Left ventricle myocardium inferior (tissue), 1 donor: ENCODE data around the gene PLCG2. TPM values are rescaled to one million over a fixed set of nuclear protein-coding genes. Genes with fewer than 3 reads are reported as not detected.
"Not testable (repeated sequence)": the region's sequence is repeated elsewhere in the genome, so short reads cannot be mapped to it uniquely, and the experiment has no call there.

Source experiments
- DNase-seq: peaks from one replicate; pipeline ENCODE4 v3.0.0-alpha.2; 2020
- H3K27ac ChIP-seq: fragments of 200-600 bp; replicated peaks from 2 replicates; pipeline ENCODE4 v1.8.0; 2021
- H3K27me3 ChIP-seq: fragments of 200-600 bp; 2 replicates; pipeline ENCODE4 v1.8.0; 2021; ENCODE audit warnings: low read depth
- H3K36me3 ChIP-seq: fragments of 200-600 bp; 2 replicates; pipeline ENCODE4 v1.8.0; 2021
- H3K4me1 ChIP-seq: fragments of 200-600 bp; 2 replicates; pipeline ENCODE4 v1.8.0; 2021
- H3K4me3 ChIP-seq: fragments of 200-600 bp; 2 replicates; pipeline ENCODE4 v1.8.0; 2021; ENCODE audit warnings: mild to moderate bottlenecking, moderate library complexity
- H3K9me3 ChIP-seq: fragments of 200-600 bp; replicated peaks from 2 replicates; pipeline ENCODE4 v1.8.0; 2021
- intact Hi-C: fragments of 100-400 bp; cut with micrococcal nuclease; formaldehyde crosslinking; loops from one replicate; pipeline ENCODE4 v1.11.0; 2022
- total RNA-seq: library from RNA; stranded (reverse); fragmentation: NEBNext Ultra II Directional; extraction: Animal tissue kit (Norgen Biotek cat#: 25700); gene quantifications from one replicate; pipeline ENCODE4 v1.2.1, GENCODE V29; 2021
- TF ChIP-seq, protein P1 (sequence below): fragments of 200-600 bp; IDR thresholded peaks from 2 replicates; pipeline ENCODE4 v1.8.0; 2021; ENCODE audit warnings: antibody characterized with exemption, mild to moderate bottlenecking, borderline replicate concordance
- donor health status: DM: no; HTN: yes; CAD: no; lungs with severe emphysema.

Gene PLCG2
- total RNA-seq, 1 donor from 2014 or later = 5.6 TPM

DNA sequence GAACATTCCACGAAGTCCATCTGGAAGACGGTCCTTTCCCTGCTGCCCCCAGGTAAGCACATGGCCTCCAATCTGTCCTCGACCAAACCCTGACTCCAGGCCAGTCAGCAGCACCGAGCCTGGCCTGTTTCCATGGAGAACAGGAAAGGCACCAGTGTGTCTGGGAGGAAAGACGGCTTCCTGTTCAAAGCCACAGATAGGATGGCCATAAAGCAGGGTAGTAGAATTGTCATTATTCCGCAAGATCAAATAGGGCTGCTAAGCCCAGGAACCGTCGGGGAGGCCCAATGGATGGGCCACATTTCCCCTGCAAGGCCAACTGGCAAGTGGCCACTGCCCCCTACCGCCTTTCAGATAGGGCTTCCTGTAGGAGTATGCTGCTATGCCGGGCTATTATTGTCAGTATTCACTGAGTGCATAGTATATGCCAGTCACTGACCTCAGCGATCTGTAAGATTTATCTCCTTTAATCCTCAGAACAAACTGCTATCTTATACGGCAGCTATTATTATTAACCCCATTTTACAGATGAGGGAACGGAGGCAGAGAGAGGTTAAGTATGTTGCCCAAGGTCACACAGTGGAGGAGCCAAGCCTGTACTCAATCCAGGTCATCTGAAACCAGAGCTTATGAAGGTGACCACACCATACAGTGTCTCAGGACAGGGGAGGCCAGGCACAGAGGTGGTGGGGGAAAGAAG, 23.0 kb upstream of the PLCG2 start:
- intact Hi-C loops = no loop called here
- Histone ChIP-seq H3K4me3 (no peak overlapping the region), H3K36me3 (no peaks in the 10 kb centered on the region), H3K9me3 (no peaks in the 10 kb centered on the region), H3K27ac (peak overlapping the region; percentile 19), H3K27me3 (no peaks in the 10 kb centered on the region), H3K4me1 (peaks cover 25% of the 10 kb centered on the region)
- TF ChIP-seq, protein P1, sequence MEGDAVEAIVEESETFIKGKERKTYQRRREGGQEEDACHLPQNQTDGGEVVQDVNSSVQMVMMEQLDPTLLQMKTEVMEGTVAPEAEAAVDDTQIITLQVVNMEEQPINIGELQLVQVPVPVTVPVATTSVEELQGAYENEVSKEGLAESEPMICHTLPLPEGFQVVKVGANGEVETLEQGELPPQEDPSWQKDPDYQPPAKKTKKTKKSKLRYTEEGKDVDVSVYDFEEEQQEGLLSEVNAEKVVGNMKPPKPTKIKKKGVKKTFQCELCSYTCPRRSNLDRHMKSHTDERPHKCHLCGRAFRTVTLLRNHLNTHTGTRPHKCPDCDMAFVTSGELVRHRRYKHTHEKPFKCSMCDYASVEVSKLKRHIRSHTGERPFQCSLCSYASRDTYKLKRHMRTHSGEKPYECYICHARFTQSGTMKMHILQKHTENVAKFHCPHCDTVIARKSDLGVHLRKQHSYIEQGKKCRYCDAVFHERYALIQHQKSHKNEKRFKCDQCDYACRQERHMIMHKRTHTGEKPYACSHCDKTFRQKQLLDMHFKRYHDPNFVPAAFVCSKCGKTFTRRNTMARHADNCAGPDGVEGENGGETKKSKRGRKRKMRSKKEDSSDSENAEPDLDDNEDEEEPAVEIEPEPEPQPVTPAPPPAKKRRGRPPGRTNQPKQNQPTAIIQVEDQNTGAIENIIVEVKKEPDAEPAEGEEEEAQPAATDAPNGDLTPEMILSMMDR = no peak
- DNase-seq = no peak

DNA sequence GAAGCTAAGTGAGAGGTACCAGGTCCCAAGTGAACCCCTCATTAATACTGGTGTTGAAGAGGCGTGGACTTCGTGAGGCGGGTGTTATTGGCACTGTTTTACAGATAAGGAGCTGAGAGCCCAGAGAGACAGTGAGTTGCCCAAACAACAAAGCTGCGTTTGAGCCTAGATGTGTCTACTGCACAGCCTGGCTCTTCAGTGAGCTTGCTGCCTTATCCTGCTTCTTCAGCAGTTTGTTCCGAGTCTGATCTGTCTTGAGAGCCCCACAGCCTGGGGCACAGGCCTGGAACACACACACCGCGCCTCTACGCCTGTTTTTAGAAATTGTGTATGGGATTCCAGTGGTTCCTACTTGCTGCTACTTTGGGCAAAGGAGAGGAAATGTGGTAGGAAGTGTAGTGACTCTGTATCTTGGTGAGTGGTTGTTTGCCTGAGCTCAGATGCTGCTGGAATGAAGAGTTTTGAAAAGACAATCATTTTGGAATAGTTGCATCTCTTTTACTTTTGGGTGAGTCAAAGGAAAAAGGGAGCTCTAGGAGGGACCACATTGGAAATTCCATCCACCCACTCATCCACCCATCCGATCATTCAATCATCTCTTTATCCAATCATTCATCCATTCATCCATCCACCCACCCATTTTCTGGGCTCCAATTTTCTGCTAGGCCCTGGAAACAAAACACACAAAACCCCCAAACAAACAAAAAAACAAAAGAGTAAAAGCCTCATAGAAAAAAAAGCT, 22.3 kb upstream of the PLCG2 start:
- Histone ChIP-seq H3K4me1 (peaks cover 25% of the 10 kb centered on the region), H3K4me3 (no peak overlapping the region), H3K27me3 (no peaks in the 10 kb centered on the region), H3K27ac (peak overlapping the region; percentile 19), H3K9me3 (no peaks in the 10 kb centered on the region), H3K36me3 (no peaks in the 10 kb centered on the region)
- intact Hi-C loops = no loop called here
- TF ChIP-seq, protein P1 = no peak
- DNase-seq = no peak

DNA sequence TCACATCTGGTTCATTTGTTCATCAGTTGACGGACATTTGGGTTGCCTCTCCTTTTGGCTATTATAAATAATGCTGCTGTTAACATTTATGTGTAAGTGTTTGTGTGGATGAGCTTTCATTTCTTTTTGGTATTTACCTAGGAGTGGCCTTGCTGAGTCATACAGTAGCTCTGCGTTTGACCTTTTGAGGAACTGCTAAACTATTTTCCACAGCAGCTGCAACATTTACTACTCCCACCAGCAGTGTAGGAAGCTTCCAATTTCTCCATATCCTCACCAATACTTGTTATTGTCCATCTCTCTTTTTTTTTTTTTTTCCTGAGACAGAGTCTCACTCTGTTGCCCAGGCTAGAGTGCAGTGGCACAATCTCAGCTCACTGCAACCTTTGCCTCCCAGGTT, 20.7 kb upstream of the PLCG2 start:
- DNase-seq = no peak
- H3K27me3 ChIP-seq = no peaks in the 10 kb centered on the region
- peaks cover 14% of the 10 kb centered on the region for H3K4me1 ChIP-seq
- TF ChIP-seq, protein P1 = no peak
- H3K4me3 ChIP-seq = no peak overlapping the region
- intact Hi-C loops = no loop called here
- no peaks in the 10 kb centered on the region for H3K36me3 ChIP-seq
- H3K27ac ChIP-seq = no peak overlapping the region
- no peaks in the 10 kb centered on the region for H3K9me3 ChIP-seq

DNA sequence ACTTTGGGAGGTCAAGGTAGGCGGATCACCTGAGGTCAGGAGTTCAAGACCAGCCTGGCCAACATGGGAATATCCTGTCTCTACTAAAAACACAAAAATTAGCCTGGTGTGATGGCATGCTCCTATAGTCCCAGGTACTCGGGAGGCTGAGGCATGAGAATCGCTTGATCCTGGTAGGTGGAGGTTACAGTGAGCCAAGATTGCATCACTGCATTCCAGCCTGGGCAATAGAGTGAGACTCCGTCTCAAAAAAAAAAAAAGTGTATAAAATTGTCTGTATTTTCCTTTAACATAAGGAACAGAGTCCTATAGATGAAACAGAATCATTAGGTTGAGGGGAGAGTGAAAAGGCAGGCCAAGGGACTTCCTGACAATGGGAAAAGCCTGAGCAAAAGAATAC, 16.8 kb upstream of the PLCG2 start:
- H3K9me3 ChIP-seq, H3K27ac ChIP-seq, DNase-seq, H3K36me3 ChIP-seq, intact Hi-C loops, H3K4me1 ChIP-seq, H3K4me3 ChIP-seq: not testable (repeated sequence)
- peaks cover 15% of the 10 kb centered on the region for H3K27me3 ChIP-seq

DNA sequence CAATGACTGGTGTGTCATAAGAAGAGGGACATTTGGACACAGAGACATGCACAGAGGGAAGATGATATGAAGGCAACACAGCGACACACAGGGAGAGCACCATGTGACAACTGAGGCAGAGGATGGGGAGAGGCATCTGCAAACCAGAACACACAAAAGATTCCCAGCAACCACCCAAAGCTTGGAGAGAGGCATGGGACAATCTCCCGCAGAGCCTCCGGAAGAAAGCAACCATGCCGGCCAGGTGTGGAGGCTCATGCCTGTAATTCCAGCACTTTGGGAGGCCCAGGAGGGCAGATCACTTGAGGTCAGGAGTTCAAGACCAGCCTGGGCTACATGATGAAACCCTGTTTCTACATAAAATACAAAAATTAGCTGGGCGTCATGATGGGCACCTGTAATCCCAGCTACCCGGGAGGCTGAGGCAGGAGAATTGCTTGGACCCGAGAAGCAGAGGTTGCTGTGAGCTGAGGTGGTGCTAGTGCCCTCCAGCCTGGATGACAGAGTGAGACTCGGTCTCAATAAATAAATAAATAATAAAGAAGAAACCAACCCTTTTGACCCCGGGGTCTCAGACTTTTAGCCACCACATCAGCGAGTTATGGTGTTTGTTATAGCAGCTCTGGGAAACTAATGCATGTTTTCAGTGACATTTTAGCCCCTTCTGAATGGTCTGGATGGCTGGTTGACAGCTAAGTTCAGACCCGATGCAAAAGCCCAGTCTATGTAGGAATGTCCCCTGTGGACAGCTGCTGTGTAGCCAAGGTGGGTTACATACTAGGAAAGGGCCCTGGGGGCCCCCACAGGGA, 13.8 kb upstream of the PLCG2 start:
- Histone ChIP-seq H3K36me3 (no peaks in the 10 kb centered on the region), H3K9me3 (no peaks in the 10 kb centered on the region), H3K4me1 (no peaks in the 10 kb centered on the region), H3K27me3 (peaks cover 15% of the 10 kb centered on the region), H3K4me3 (no peak overlapping the region), H3K27ac (no peak overlapping the region)
- DNase-seq = no peak
- intact Hi-C loops = no loop called here
- TF ChIP-seq, protein P1 = no peak

DNA sequence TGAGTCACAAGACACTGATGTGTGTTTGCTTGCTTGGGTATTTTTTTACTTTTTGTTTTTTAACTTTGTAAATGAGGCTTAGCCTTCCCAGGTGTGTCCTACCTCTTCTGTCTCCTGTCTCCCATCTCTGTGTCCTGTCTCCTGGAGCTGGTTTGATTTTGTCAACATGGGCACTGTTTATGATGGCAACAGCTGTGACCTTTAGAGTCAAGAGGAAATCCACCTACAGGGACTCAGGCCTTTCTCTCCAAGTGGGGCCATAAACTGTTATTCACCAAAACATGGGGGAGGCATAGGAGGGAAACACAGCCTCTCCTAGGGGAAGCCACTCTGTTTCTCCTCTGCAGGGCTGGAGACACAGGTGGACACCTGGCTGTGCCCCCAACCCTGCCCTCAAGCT, 13.1 kb upstream of the PLCG2 start:
- TF ChIP-seq, protein P1 = no peak
- Histone ChIP-seq H3K4me1 (no peaks in the 10 kb centered on the region), H3K9me3 (no peaks in the 10 kb centered on the region), H3K27ac (no peak overlapping the region), H3K27me3 (peaks cover 15% of the 10 kb centered on the region), H3K4me3 (no peak overlapping the region), H3K36me3 (no peaks in the 10 kb centered on the region)
- DNase-seq = no peak
- intact Hi-C loops = no loop called here
